ENCODE measurements around the gene AGPAT4.

The AGPAT4 gene

GRCh38 chr6:161232467-161232866 lies 41.4 kb downstream of the AGPAT4 start:
- no peak for TF ChIP-seq CTCF (IDR thresholded peaks at IDR 0.05; ENCODE audit: borderline replicate concordance, insufficient read depth, low read depth, low read length)
- H3K4me3 ChIP-seq (ENCODE audit: low read depth, low read length) = no peak overlapping the region

- TF ChIP-seq CTCF (IDR thresholded peaks at IDR 0.05; ENCODE audit: borderline replicate concordance, insufficient read depth, low read depth, low read length) = no peak
- H3K4me3 ChIP-seq (ENCODE audit: low read depth, low read length) = no peak overlapping the region
These were observed 41.9 kb downstream of the AGPAT4 start for GRCh38 chr6:161232010-161232409.

GRCh38 chr6:161230339-161230738 lies 43.5 kb downstream of the AGPAT4 start:
- TF ChIP-seq CTCF (IDR thresholded peaks at IDR 0.05; ENCODE audit: borderline replicate concordance, insufficient read depth, low read depth, low read length) = no peak
- no peak overlapping the region for H3K4me3 ChIP-seq (ENCODE audit: low read depth, low read length)

- no peak overlapping the region for H3K4me3 ChIP-seq (ENCODE audit: low read depth, low read length)
- no peak for TF ChIP-seq CTCF (IDR thresholded peaks at IDR 0.05; ENCODE audit: borderline replicate concordance, insufficient read depth, low read depth, low read length)
These were observed 44.8 kb downstream of the AGPAT4 start for GRCh38 chr6:161228921-161229591.

- no peak overlapping the region for H3K4me3 ChIP-seq (ENCODE audit: low read depth, low read length)
- no peak for TF ChIP-seq CTCF (IDR thresholded peaks at IDR 0.05; ENCODE audit: borderline replicate concordance, insufficient read depth, low read depth, low read length)
These were observed 45.8 kb downstream of the AGPAT4 start for GRCh38 chr6:161228096-161228495.

- no peak overlapping the region for H3K4me3 ChIP-seq (ENCODE audit: low read depth, low read length)
- TF ChIP-seq CTCF (IDR thresholded peaks at IDR 0.05; ENCODE audit: borderline replicate concordance, insufficient read depth, low read depth, low read length) = no peak
These were observed 46.6 kb downstream of the AGPAT4 start for GRCh38 chr6:161227004-161227960.

Data from GM12875 (cell line).